HAP-1 (cell line): ENCODE data around the gene CRELD2.
A peak's percentile ranks its signal among the peaks of the same experiment; 100 is the strongest.

Source experiments
- DNase-seq, 2 experiments: peaks; one replicate each; pipeline ENCODE4 v3.0.0-alpha.2; 2016 to 2020; ENCODE audit warnings: low spot score in 2 of 2
- H3K27me3 ChIP-seq: fragments of 250-450 bp; sonication (Bioruptor Pico); 2 replicates; pipeline ENCODE4 v1.5.1; 2020; ENCODE audit warnings: low read depth, mild to moderate bottlenecking, moderate library complexity
- H3K36me3 ChIP-seq: fragments of 250-450 bp; sonication (Bioruptor Pico); replicated peaks from 2 replicates; pipeline ENCODE4 v1.5.1; 2020; ENCODE audit warnings: mild to moderate bottlenecking
- H3K4me1 ChIP-seq: fragments of 250-450 bp; sonication (Bioruptor Pico); 2 replicates; pipeline ENCODE4 v1.5.1; 2020; ENCODE audit warnings: mild to moderate bottlenecking
- H3K4me3 ChIP-seq: fragments of 250-450 bp; sonication (Bioruptor Pico); 2 replicates; pipeline ENCODE4 v1.5.1; 2020; ENCODE audit warnings: mild to moderate bottlenecking, moderate library complexity
- H3K9me3 ChIP-seq: fragments of 250-450 bp; sonication (Bioruptor Pico); 2 replicates; pipeline ENCODE4 v1.5.1; 2020; ENCODE audit warnings: mild to moderate bottlenecking, moderate library complexity
- in situ Hi-C: fragments of 300-500 bp; cut with MboI; formaldehyde crosslinking; loops from 3 replicates; pipeline ENCODE4 v1.14.3; 2020; ENCODE audit warnings: low sequenced_read_pairs, inconsistent platforms, mixed read lengths

The CRELD2 gene

DNA sequence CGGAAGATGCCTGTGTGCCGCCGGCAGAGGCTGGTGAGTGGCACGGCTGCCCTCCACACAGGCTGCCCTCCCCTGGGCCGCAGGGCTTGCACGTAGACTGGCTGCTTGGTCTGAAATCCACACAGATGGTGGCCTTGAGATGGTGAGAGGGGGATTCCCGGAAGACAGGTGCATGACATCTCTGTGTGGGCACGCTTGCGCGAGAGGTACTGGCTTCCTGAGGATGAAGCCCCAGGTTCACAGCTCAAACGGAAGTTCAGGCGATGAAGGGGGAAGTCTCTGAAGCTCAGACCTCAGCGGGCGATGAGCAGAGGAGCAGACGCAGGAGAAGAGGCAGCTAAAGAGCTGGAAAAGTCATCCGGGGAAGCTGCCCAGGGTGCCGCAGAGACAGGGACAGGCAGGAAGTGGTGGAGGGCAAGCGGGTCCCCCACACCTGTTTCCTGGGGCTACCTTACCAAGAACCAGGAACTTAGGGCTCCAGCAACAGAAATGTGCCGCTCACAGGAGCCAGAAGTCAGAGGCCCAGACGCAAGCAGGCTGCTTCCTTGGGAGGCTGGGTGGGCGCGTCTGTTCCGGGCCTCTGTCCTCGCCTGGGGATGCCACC lies 7.2 kb downstream of the CRELD2 start:
- no peaks in the 10 kb centered on the region for H3K9me3 ChIP-seq
- in situ Hi-C loops = no loop called here
- no peak for DNase-seq
- no peaks in the 10 kb centered on the region for H3K27me3 ChIP-seq
- H3K4me3 ChIP-seq = no peak overlapping the region
- H3K36me3 ChIP-seq = peaks cover 7% of the 10 kb centered on the region; the same call in 1 of the 2 replicates
- peaks cover 4% of the 10 kb centered on the region for H3K4me1 ChIP-seq

- Histone ChIP-seq H3K36me3 (peaks cover 7% of the 10 kb centered on the region; the same call in 1 of the 2 replicates), H3K27me3 (no peaks in the 10 kb centered on the region), H3K4me1 (peaks cover 4% of the 10 kb centered on the region), H3K4me3 (no peak overlapping the region), H3K9me3 (no peaks in the 10 kb centered on the region)
- no peak for DNase-seq
- in situ Hi-C loops = no loop called here
Measured at GRCh38 chr22:49926916-49927315, 8.5 kb downstream of the CRELD2 start.

DNA sequence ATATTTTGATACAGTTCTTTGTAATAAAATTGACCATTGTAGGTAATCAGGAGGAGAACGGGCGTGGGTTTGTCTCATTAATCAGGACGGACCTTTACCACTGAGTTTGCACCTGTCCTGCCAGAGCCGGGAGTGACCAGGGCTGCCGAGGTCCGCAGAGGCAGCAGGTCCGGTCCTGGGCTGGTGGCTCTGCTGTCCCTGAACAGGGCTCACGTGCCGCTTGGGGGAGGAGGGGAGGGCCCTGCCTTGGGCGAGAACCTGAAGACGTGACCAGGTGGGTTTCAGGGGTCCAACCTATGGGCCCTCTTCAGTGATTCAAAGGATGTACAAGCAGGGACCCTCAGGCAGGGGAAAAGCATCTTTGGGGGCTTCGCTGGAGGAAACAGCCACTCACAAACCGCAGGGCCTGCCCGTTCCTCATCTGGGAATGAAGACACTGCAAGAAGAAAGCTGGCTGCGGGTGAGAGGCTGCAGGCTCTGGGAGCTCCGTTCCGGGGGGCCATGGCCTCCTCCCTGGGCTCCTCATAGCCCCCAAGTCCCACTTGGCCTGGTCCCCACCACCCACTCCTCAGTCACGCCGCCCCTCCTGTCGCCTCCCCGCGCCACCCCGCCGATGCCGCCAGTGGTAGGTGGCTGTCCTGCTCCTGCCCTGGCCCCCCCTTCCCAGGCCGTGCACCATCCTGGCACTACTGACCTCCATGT lies 9.2 kb downstream of the CRELD2 start:
- no peak overlapping the region for H3K4me3 ChIP-seq
- no peak for DNase-seq
- in situ Hi-C loops = no loop called here
- no peaks in the 10 kb centered on the region for H3K9me3 ChIP-seq
- peaks cover 4% of the 10 kb centered on the region for H3K4me1 ChIP-seq
- H3K27me3 ChIP-seq = no peaks in the 10 kb centered on the region
- H3K36me3 ChIP-seq = peaks cover 7% of the 10 kb centered on the region; the same call in 1 of the 2 replicates

- no peaks in the 10 kb centered on the region for H3K9me3 ChIP-seq
- no peak for DNase-seq
- H3K36me3 ChIP-seq = peaks cover 5% of the 10 kb centered on the region; the same call in 1 of the 2 replicates
- H3K4me3 ChIP-seq = no peak overlapping the region
- in situ Hi-C loops = no loop called here
- H3K4me1 ChIP-seq = peaks cover 4% of the 10 kb centered on the region
- H3K27me3 ChIP-seq = no peaks in the 10 kb centered on the region
Measured at GRCh38 chr22:49928185-49928495, 9.7 kb downstream of the CRELD2 start.

- in situ Hi-C loops = no loop called here
- DNase-seq = no peak
- no peaks in the 10 kb centered on the region for H3K27me3 ChIP-seq
- 0 out of 2 replicates have a peak, but pooled peaks cover 5% of the 10 kb centered on the region for H3K36me3 ChIP-seq
- H3K4me3 ChIP-seq = no peak overlapping the region
- no peaks in the 10 kb centered on the region for H3K9me3 ChIP-seq
- H3K4me1 ChIP-seq = peaks cover 4% of the 10 kb centered on the region
Measured at GRCh38 chr22:49928555-49929210, 10.2 kb downstream of the CRELD2 start.

GRCh38 chr22:49929211-49929979 lies 11.0 kb downstream of the CRELD2 start:
- Histone ChIP-seq H3K4me3 (no peak overlapping the region), H3K9me3 (no peaks in the 10 kb centered on the region), H3K36me3 (0 out of 2 replicates have a peak, but pooled peaks cover 5% of the 10 kb centered on the region), H3K27me3 (no peaks in the 10 kb centered on the region), H3K4me1 (peaks cover 4% of the 10 kb centered on the region)
- DNase-seq = peak; percentile 46 to 82
- in situ Hi-C loops = no loop called here

GRCh38 chr22:49929994-49930575 lies 11.7 kb downstream of the CRELD2 start:
- Histone ChIP-seq H3K36me3 (0 out of 2 replicates have a peak, but pooled peaks cover 5% of the 10 kb centered on the region), H3K4me3 (no peak overlapping the region), H3K4me1 (peaks cover 4% of the 10 kb centered on the region), H3K9me3 (no peaks in the 10 kb centered on the region), H3K27me3 (no peaks in the 10 kb centered on the region)
- no peak for DNase-seq
- in situ Hi-C loops = loop anchor here (5.0 kb wide), 2 partner anchors 102 to 282 kb away; no protein-coding TSS in a partner anchor

DNA sequence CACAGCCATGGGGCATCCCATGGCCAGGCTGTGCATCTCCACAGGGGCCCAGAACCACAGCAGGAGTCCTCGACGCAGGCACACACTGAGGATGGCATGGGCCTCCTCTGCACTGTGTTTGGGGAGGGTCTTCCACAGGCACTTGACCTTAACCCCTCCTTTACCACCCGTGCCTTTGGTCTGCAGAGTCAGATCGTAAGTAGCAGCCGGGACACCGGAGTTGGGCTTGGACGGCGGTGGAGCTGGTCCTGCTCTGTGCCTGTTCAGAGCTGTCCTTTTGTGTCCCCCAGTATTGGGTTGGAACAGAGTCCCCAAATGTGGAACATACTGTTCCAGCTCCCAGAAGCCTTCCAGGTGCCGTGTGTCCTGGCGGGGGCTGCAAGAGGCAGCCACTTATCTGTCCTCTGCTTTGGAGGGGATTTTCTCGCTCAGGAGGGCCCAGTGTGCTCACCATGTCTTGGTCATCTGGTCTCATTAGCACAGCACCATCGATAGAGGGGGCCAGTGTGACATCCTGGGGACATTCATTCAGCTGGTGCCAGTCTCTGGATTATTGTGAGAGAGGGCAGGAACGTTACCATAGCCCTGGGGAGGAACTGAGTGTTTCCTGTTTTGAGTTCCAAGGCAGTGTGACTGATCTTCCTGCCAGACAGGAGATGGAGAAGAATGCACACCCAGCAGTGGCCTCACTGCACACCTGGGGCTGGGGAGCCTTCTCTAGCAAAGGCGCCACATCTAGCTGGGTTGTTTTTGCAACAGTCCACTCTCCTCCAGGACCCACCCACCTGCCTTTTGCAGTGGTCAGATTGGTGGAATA lies 12.4 kb downstream of the CRELD2 start:
- DNase-seq = peak; percentile 47 to 76
- Histone ChIP-seq H3K4me1 (peaks cover 4% of the 10 kb centered on the region), H3K9me3 (no peaks in the 10 kb centered on the region), H3K4me3 (no peak overlapping the region), H3K27me3 (no peaks in the 10 kb centered on the region), H3K36me3 (0 out of 2 replicates have a peak, but pooled peaks cover 3% of the 10 kb centered on the region)
- in situ Hi-C loops = loop anchor here (5.0 kb wide), 2 partner anchors 101 to 281 kb away; no protein-coding TSS in a partner anchor

DNA sequence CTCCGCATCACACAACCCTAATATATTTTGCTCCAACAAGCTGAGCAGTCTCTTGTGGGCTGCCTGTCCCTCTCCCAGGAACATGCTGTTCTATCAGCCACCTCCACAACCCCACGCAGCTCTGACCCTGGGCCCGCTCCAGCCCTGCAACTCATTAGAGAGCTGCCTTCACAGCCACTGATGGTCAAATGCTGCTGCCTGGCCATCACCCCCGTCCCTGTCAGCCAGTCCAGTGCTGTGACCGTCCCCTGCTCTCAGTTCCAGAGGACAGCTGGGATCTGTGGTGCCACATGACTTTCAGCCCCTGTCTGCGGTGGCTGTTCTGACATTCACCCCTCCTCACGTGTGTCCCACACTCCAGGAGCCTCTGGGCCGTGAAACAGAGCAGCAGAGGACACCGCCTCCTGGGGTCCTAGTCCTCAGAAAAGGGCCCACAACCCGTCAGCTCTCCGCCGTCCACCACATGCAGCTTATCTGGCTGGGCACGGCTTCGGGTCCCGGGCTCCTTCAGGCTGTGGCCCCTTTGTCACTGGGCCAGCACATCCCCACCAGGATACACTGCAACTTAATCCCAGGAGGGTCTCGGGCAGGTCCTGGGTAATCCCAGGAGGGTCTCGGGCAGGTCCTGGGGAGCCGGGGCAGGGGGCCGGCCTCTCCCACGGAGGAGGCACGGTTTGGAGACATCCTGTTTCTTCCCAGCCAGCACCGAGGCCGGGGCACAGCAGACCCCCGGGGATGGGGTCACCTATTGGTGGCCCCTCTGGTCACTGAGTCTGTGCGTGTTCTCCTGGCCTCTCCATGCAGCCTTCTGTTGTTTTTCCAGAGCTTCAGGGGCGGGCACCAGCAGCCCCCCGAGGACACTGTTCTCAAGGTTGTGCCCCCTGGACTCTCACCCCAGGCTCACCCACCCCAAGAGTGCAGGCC lies 15.1 kb downstream of the CRELD2 start:
- H3K4me1 ChIP-seq = peaks cover 15% of the 10 kb centered on the region
- in situ Hi-C loops = loop anchor here (5.0 kb wide), 2 partner anchors 99 to 279 kb away; no protein-coding TSS in a partner anchor
- H3K4me3 ChIP-seq = no peak overlapping the region
- no peaks in the 10 kb centered on the region for H3K9me3 ChIP-seq
- no peaks in the 10 kb centered on the region for H3K27me3 ChIP-seq
- no peaks in the 10 kb centered on the region for H3K36me3 ChIP-seq
- DNase-seq = no peak

DNA sequence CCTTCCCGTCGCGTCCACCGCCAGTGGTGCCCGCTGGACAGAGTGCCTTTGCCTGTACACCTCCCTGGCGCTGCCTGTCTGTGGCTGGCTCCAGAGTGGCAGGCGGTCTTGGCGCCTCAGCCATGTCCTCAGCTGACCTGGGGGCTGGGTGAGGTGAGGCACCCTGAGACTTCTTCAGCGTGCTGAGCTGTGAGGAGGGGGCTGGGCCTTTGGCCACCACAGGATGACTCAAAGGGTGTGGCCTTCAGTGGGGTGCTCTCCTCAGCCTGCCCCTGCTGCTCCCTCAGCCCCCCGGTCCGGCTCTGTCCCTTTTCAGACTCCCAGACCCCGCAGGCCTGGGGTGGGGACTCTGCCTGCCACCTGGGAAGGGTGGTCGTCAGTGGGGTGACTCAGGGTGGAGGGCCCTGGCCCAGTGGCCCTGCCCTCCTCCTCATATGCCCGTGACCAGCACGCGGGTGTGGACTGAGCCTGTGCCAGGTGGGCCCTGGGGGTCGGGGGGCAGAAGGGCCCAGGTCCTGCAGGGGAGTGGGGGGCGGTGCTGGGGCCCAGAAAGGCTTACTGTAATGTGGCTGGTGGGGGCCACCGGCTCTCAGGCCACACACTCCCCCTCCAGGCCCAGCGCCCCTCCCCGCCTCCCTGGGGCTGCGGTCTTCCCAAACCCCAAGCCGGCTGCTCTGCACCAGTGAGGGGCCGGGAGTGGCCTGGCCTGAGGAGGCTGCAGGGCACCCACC lies 15.9 kb downstream of the CRELD2 start:
- Histone ChIP-seq H3K36me3 (no peaks in the 10 kb centered on the region), H3K4me1 (peaks cover 15% of the 10 kb centered on the region), H3K27me3 (no peaks in the 10 kb centered on the region), H3K9me3 (no peaks in the 10 kb centered on the region), H3K4me3 (no peak overlapping the region; the same call in 1 of the 2 replicates)
- DNase-seq = no peak
- in situ Hi-C loops = loop anchor here (5.0 kb wide), 2 partner anchors 98 to 278 kb away; no protein-coding TSS in a partner anchor

- DNase-seq = peak; percentile 20 to 83
- H3K4me1 ChIP-seq = peaks cover 11% of the 10 kb centered on the region
- peak overlapping the region; percentile 6; the same call in 1 of the 2 replicates for H3K4me3 ChIP-seq
- in situ Hi-C loops = loop anchor here (5.0 kb wide), 2 partner anchors 97 to 277 kb away; no protein-coding TSS in a partner anchor
- no peaks in the 10 kb centered on the region for H3K36me3 ChIP-seq
- H3K9me3 ChIP-seq = no peaks in the 10 kb centered on the region
- no peaks in the 10 kb centered on the region for H3K27me3 ChIP-seq
Measured at GRCh38 chr22:49934891-49935557, 16.6 kb downstream of the CRELD2 start.
